Measurements from ENCODE around the gene LRRC74B.
A peak's percentile ranks its signal among the peaks of the same experiment; 100 is the strongest.
"Not testable (repeated sequence)": the region's sequence is repeated elsewhere in the genome, so short reads cannot be mapped to it uniquely, and the experiment has no call there.

Gene LRRC74B

GRCh38 chr22:21031545-21032036, 14.2 kb upstream of the LRRC74B start:
- FAIRE-seq, result no peak

GRCh38 chr22:21032037-21032867, 13.5 kb upstream of the LRRC74B start, which contains the start of gene SLC7A4:
Gene SLC7A4, minus strand, starts transcription at chr22:21032561. Its CDS starts 749 bp downstream, at chr22:21031812.
- no peak for FAIRE-seq
- no peak for DNase-seq (ENCODE audit: low spot score)

More at GRCh38 chr22:21031545-21032036, 14.2 kb upstream of the LRRC74B start:
- no peak for DNase-seq (ENCODE audit: low spot score)

- DNase-seq (ENCODE audit: low spot score) (no peak), FAIRE-seq (no peak)
These were observed 12.7 kb upstream of the LRRC74B start for GRCh38 chr22:21032868-21033688.

GRCh38 chr22:21033895-21034294, 11.9 kb upstream of the LRRC74B start:
- FAIRE-seq, result no peak

GRCh38 chr22:21034989-21035388, 10.8 kb upstream of the LRRC74B start:
- FAIRE-seq, result no peak

More at GRCh38 chr22:21033895-21034294, 11.9 kb upstream of the LRRC74B start:
- DNase-seq (ENCODE audit: low spot score), result no peak

GRCh38 chr22:21038405-21038804, 7.3 kb upstream of the LRRC74B start:
- FAIRE-seq, result no peak
- no peak for DNase-seq (ENCODE audit: low spot score)

More at GRCh38 chr22:21034989-21035388, 10.8 kb upstream of the LRRC74B start:
- no peak for DNase-seq (ENCODE audit: low spot score)

- DNase-seq (ENCODE audit: low spot score); FAIRE-seq: not testable (repeated sequence)
These were observed 6.6 kb upstream of the LRRC74B start for GRCh38 chr22:21039158-21039557.

- FAIRE-seq, result no peak
These were observed 3.8 kb upstream of the LRRC74B start for GRCh38 chr22:21041937-21042336.

GRCh38 chr22:21042978-21043859, 2.5 kb upstream of the LRRC74B start:
- DNase-seq (ENCODE audit: low spot score) (peak; percentile 30), FAIRE-seq (no peak)

More at GRCh38 chr22:21041937-21042336, 3.8 kb upstream of the LRRC74B start:
- no peak for DNase-seq (ENCODE audit: low spot score)

- no peak for DNase-seq (ENCODE audit: low spot score)
- no peak for FAIRE-seq
These were observed 1.7 kb upstream of the LRRC74B start for GRCh38 chr22:21043860-21044535.

GRCh38 chr22:21044931-21045584, 688 bp upstream of the LRRC74B start:
- FAIRE-seq (no peak), DNase-seq (ENCODE audit: low spot score) (peak; percentile 11)

- no peak for FAIRE-seq
These were observed 1.4 kb downstream of the LRRC74B start for GRCh38 chr22:21047035-21047661.

GRCh38 chr22:21047730-21048129, 2.0 kb downstream of the LRRC74B start:
- DNase-seq (ENCODE audit: low spot score), result no peak
- no peak for FAIRE-seq

More at GRCh38 chr22:21047035-21047661, 1.4 kb downstream of the LRRC74B start:
- no peak for DNase-seq (ENCODE audit: low spot score)

GRCh38 chr22:21048448-21048847, 2.7 kb downstream of the LRRC74B start:
- DNase-seq (ENCODE audit: low spot score); FAIRE-seq: not testable (repeated sequence)

- FAIRE-seq; DNase-seq (ENCODE audit: low spot score): not testable (repeated sequence)
These were observed 3.2 kb downstream of the LRRC74B start for GRCh38 chr22:21048965-21049364.

- no peak for DNase-seq (ENCODE audit: low spot score)
These were observed 5.5 kb downstream of the LRRC74B start for GRCh38 chr22:21051145-21051830.

GRCh38 chr22:21051831-21052400, 6.2 kb downstream of the LRRC74B start:
- no peak for FAIRE-seq
- peak; percentile 23 for DNase-seq (ENCODE audit: low spot score)

More at GRCh38 chr22:21051145-21051830, 5.5 kb downstream of the LRRC74B start:
- FAIRE-seq, result no peak

All from RCC 7860 (cell line).